Measurements from ENCODE around the gene ATF6. TPM values are rescaled to one million over a fixed set of nuclear protein-coding genes. Genes with fewer than 3 reads are reported as not detected.
A peak's percentile ranks its signal among the peaks of the same experiment; 100 is the strongest.

Gene ATF6
- 10 to 100 TPM; 13.4 to 24.8 (median 17.6) TPM for total RNA-seq

- Histone ChIP-seq H3K27ac (peak within 1 kb of the TSS; percentile 87 to 92 (median 91)), H3K4me1 (peaks cover 0 to 49% (median 14%) of the 10 kb centered on the region in 3 donors), H3K27me3 (no peaks in the 10 kb centered on the region), H3K36me3 (no peaks in the 10 kb centered on the region), H3K9me3 (no peaks in the 10 kb centered on the region), H3K4me3 (peak within 1 kb of the TSS; percentile 61 to 85 (median 76))
- TF ChIP-seq CTCF (IDR thresholded peaks at IDR 0.05): peak in 2 of 6 experiments; percentile 16 to 25
- peak in 3 of 4 donors; percentile 27 to 80 (median 80) for TF ChIP-seq POLR2A (IDR thresholded peaks at IDR 0.05)
- intact Hi-C loops (cut with DNase I): no loop called here
- no peak for DNase-seq
- WGBS, 2 donors: 1% methylated on average over 17 to 32 of the region's 35 CpGs
Measured at GRCh38 chr1:161766102-161766981, at the start of gene ATF6. ATF6 (plus strand) TSS chr1:161766320; CDS start chr1:161766361, 41 bp downstream.

- H3K36me3 ChIP-seq: no peaks in the 10 kb centered on the region
- TF ChIP-seq CTCF (IDR thresholded peaks at IDR 0.05) (no peak), POLR2A (IDR thresholded peaks at IDR 0.05) (no peak)
- intact Hi-C loops (cut with DNase I): no loop called here
- no peak for DNase-seq
- H3K9me3 ChIP-seq: no peaks in the 10 kb centered on the region
- WGBS, 2 donors: 59 to 68% methylated on average over 8 of the region's 8 CpGs
- H3K4me1 ChIP-seq: no peaks in the 10 kb centered on the region
- H3K27me3 ChIP-seq: peaks cover 0 to 40% (median 0%) of the 10 kb centered on the region in 4 donors
- no peak overlapping the region for H3K4me3 ChIP-seq
- H3K27ac ChIP-seq: no peak overlapping the region
Measured at GRCh38 chr1:161718559-161719324, 47.4 kb upstream of the ATF6 start.

GRCh38 chr1:161719325-161719611 is 46.9 kb upstream of the ATF6 start:
- H3K27me3 ChIP-seq: peaks cover 0 to 34% (median 0%) of the 10 kb centered on the region in 4 donors
- no peak overlapping the region for H3K4me3 ChIP-seq
- TF ChIP-seq POLR2A (IDR thresholded peaks at IDR 0.05) (no peak), CTCF (IDR thresholded peaks at IDR 0.05) (no peak)
- intact Hi-C loops (cut with DNase I): no loop called here
- no peak overlapping the region for H3K27ac ChIP-seq
- H3K36me3 ChIP-seq: no peaks in the 10 kb centered on the region
- 92 to 100% methylated on average over 1 of the region's 1 CpG for WGBS, 2 donors
- DNase-seq: no peak
- H3K4me1 ChIP-seq: no peaks in the 10 kb centered on the region
- H3K9me3 ChIP-seq: no peaks in the 10 kb centered on the region

- no peaks in the 10 kb centered on the region for H3K9me3 ChIP-seq
- no peak for TF ChIP-seq POLR2A (IDR thresholded peaks at IDR 0.05)
- TF ChIP-seq CTCF (IDR thresholded peaks at IDR 0.05): no peak
- DNase-seq: no peak
- no peaks in the 10 kb centered on the region for H3K36me3 ChIP-seq
- H3K4me3 ChIP-seq: no peak overlapping the region
- no peak overlapping the region for H3K27ac ChIP-seq
- H3K27me3 ChIP-seq: peaks cover 0 to 34% (median 0%) of the 10 kb centered on the region in 4 donors
- intact Hi-C loops (cut with DNase I): no loop called here
- WGBS, 2 donors: 91 to 92% methylated on average over 1 of the region's 1 CpG
- peaks cover 0 to 5% (median under 1%) of the 10 kb centered on the region in 3 donors for H3K4me1 ChIP-seq
Measured at GRCh38 chr1:161720422-161720821, 45.7 kb upstream of the ATF6 start.
